Keratinocyte (primary cell): ENCODE data around the gene ATE1. TPM values are rescaled to one million over a fixed set of nuclear protein-coding genes. Genes with fewer than 3 reads are reported as not detected.

Experiments
- DNase-seq: peaks from one replicate; pipeline ENCODE4 v3.0.0-alpha.2; 2011; ENCODE audit warnings: low read depth, missing footprints, low spot score
- FAIRE-seq: peaks from 2 replicates; lab custom pipeline; 2011; peaks lifted over from hg19 to GRCh38; lab: Jason Lieb, UNC
- H2AFZ ChIP-seq: 2 replicates; pipeline ENCODE4 v1.6.0; 2012; ENCODE audit warnings: low read length, control low read depth, inconsistent platforms; ENCODE audit not compliant: control insufficient read depth
- H3K27ac ChIP-seq: 2 replicates; pipeline ENCODE4 v1.5.1; 2011; ENCODE audit warnings: low read length; ENCODE audit not compliant: control insufficient read depth, insufficient read depth
- H3K27me3 ChIP-seq: 3 replicates; pipeline ENCODE4 v1.6.0; 2011; ENCODE audit warnings: low read length; ENCODE audit not compliant: control insufficient read depth, insufficient read depth; ENCODE audit errors: extremely low read depth
- H3K36me3 ChIP-seq, 2 experiments: 2 replicates in 1 of 2; 3 replicates in 1 of 2; pipeline ENCODE4 v1.5.1; 2011; ENCODE audit warnings: low read length in 2 of 2, mild to moderate bottlenecking in 1 of 2; ENCODE audit not compliant: control insufficient read depth in 2 of 2, insufficient read depth in 2 of 2; ENCODE audit errors: extremely low read depth in 1 of 2
- H3K4me1 ChIP-seq: 3 replicates; pipeline ENCODE4 v1.5.1; 2011; ENCODE audit warnings: low read length; ENCODE audit not compliant: control insufficient read depth, insufficient read depth; ENCODE audit errors: extremely low read depth
- H3K4me2 ChIP-seq: 3 replicates; pipeline ENCODE4 v1.6.0; 2011; ENCODE audit warnings: low read depth, low read length; ENCODE audit not compliant: control insufficient read depth, insufficient read depth; ENCODE audit errors: extremely low read depth
- H3K4me3 ChIP-seq, 3 experiments: fragments of 200-600 bp in 1 of 3; sonication (generic) in 1 of 3; 2 replicates in 2 of 3; 3 replicates in 1 of 3; pipeline ENCODE4 v1.5.1; 2011 to 2016; ENCODE audit warnings: low read length in 3 of 3, mild to moderate bottlenecking in 3 of 3, control low read depth in 2 of 3, inconsistent platforms in 1 of 3, low read depth in 1 of 3, mixed read lengths in 1 of 3, mixed run types in 1 of 3, moderate library complexity in 1 of 3; ENCODE audit not compliant: control insufficient read depth in 2 of 3, insufficient read depth in 2 of 3; ENCODE audit errors: extremely low read depth in 1 of 3
- H3K79me2 ChIP-seq: 2 replicates; pipeline ENCODE4 v1.6.0; 2012; ENCODE audit warnings: low read length; ENCODE audit not compliant: control insufficient read depth, insufficient read depth
- H3K9ac ChIP-seq: 3 replicates; pipeline ENCODE4 v1.6.0; 2011; ENCODE audit warnings: low read length; ENCODE audit not compliant: control insufficient read depth, insufficient read depth; ENCODE audit errors: extremely low read depth
- H3K9me1 ChIP-seq: 3 replicates; pipeline ENCODE4 v1.6.0; 2011; ENCODE audit warnings: low read length; ENCODE audit not compliant: control insufficient read depth, insufficient read depth; ENCODE audit errors: extremely low read depth
- H3K9me3 ChIP-seq: 2 replicates; pipeline ENCODE4 v1.5.1; 2012; ENCODE audit warnings: low read depth, low read length; ENCODE audit not compliant: control insufficient read depth
- H4K20me1 ChIP-seq: 3 replicates; pipeline ENCODE4 v1.6.0; 2011; ENCODE audit warnings: low read length; ENCODE audit not compliant: control insufficient read depth, insufficient read depth; ENCODE audit errors: extremely low read depth
- EZH2 ChIP-seq: IDR thresholded peaks from one replicate; pipeline ENCODE4 v1.6.1; 2012; ENCODE audit warnings: inconsistent platforms, mild to moderate bottlenecking, low read length, moderate library complexity
- dilution Hi-C: fragments of 300-500 bp; cut with MboI; formaldehyde crosslinking; loops from one replicate; pipeline ENCODE4 v1.7.0; 2020; ENCODE audit warnings: low sequenced_read_pairs; ENCODE audit not compliant: extremely low pct_ligation_motif_present
- polyA plus RNA-seq, 5 experiments: library from polyadenylated mRNA; depleted of rRNA in 3 of 5; stranded (reverse) in 3 of 5; stranded (forward) in 1 of 5; unstranded in 1 of 5; fragments of >200 nt; gene quantifications; 1 replicate in 1 of 5; 2 replicates in 3 of 5; 3 replicates in 1 of 5; pipeline versions ENCODE4 v1.2.1 to v1.2.3, GENCODE V29; 2011 to 2012; ENCODE audit warnings: missing spikeins in 2 of 5, low read depth in 1 of 5, low replicate concordance in 1 of 5
- TF ChIP-seq, protein P1 (sequence below), 3 experiments: IDR thresholded peaks in 1 of 3; conservative IDR thresholded peaks in 1 of 3; optimal IDR thresholded peaks in 1 of 3; 2 replicates in 2 of 3; 3 replicates in 1 of 3; pipeline versions ENCODE3 to v1.5.1; 2011; ENCODE audit warnings: low read length in 3 of 3, mild to moderate bottlenecking in 3 of 3, moderate library complexity in 2 of 3, control low read depth in 1 of 3, inconsistent platforms in 1 of 3; ENCODE audit not compliant: insufficient read depth in 2 of 3; ENCODE audit errors: extremely low read depth in 1 of 3

The ATE1 gene
- polyA plus RNA-seq, 1 donor (not counting 4 experiments of a cell fraction or from before 2014, with no cell fraction given), result 14.9 TPM

- peak overlapping the region; percentile 96 for H3K9ac ChIP-seq
- H3K4me1 ChIP-seq, result peaks cover 21% of the 10 kb centered on the region
- peak overlapping the region; percentile 94 for H2AFZ ChIP-seq
- dilution Hi-C loops, result no loop called here
- peak overlapping the region; percentile 94 for H3K27ac ChIP-seq
- no peaks in the 10 kb centered on the region for H3K27me3 ChIP-seq
- no peaks in the 10 kb centered on the region for H3K9me1 ChIP-seq
- H3K79me2 ChIP-seq, result peaks cover 28% of the 10 kb centered on the region
- peak overlapping the region; percentile 83 for H3K4me2 ChIP-seq
- H4K20me1 ChIP-seq, result no peaks in the 10 kb centered on the region
- TF ChIP-seq EZH2, result no peak
- TF ChIP-seq, protein P1, sequence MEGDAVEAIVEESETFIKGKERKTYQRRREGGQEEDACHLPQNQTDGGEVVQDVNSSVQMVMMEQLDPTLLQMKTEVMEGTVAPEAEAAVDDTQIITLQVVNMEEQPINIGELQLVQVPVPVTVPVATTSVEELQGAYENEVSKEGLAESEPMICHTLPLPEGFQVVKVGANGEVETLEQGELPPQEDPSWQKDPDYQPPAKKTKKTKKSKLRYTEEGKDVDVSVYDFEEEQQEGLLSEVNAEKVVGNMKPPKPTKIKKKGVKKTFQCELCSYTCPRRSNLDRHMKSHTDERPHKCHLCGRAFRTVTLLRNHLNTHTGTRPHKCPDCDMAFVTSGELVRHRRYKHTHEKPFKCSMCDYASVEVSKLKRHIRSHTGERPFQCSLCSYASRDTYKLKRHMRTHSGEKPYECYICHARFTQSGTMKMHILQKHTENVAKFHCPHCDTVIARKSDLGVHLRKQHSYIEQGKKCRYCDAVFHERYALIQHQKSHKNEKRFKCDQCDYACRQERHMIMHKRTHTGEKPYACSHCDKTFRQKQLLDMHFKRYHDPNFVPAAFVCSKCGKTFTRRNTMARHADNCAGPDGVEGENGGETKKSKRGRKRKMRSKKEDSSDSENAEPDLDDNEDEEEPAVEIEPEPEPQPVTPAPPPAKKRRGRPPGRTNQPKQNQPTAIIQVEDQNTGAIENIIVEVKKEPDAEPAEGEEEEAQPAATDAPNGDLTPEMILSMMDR (optimal IDR thresholded peaks at IDR 0.05 in 1 of 3, IDR thresholded peaks at IDR 0.05 in 1 of 3, conservative IDR thresholded peaks at IDR 0.05 in 1 of 3; ENCODE audit: extremely low read depth in 1 of 3, insufficient read depth in 2 of 3, low read length in 3 of 3), result no peak
- DNase-seq, result no peak
- peak overlapping the region; percentile 79 to 83 (median 79) for H3K4me3 ChIP-seq
- FAIRE-seq, result no peak
- no peaks in the 10 kb centered on the region for H3K9me3 ChIP-seq
- no peaks in the 10 kb centered on the region for H3K36me3 ChIP-seq
Observed at GRCh38 chr10:121928528-121928884, 675 bp upstream of the ATE1 start.

DNA sequence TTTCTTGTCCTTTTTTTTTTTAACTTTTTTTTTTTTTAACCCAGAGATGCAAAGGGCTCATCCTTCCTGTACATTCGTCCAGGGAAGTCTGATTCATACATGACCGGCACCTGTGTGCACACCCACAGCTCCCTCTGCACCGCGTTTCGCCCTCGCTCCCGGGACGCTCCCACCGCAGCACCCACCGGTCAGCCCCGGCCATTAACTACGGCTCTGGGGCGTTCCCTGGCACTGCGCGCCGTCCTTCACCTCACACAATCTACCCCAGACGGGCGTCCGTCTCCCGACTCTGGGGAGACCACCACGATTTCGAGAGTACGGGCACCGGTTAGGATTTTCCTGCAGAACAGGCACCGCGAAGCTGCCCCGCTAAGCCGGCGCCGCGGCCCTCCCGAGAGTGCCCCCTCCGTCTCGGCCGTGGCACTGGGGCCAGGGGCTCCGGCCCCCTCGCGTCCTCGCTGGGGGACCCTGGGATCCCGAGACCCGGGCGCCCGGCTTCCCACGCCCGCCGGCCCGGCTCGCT is 452 bp downstream of the ATE1 start:
- H3K79me2 ChIP-seq, result peaks cover 28% of the 10 kb centered on the region
- DNase-seq (no peak), FAIRE-seq (no peak)
- H3K4me2 ChIP-seq, result peak overlapping the region; percentile 80
- TF ChIP-seq, protein P1 (optimal IDR thresholded peaks at IDR 0.05 in 1 of 3, IDR thresholded peaks at IDR 0.05 in 1 of 3, conservative IDR thresholded peaks at IDR 0.05 in 1 of 3; ENCODE audit: extremely low read depth in 1 of 3, insufficient read depth in 2 of 3, low read length in 3 of 3), result no peak
- no peak for TF ChIP-seq EZH2
- H3K27ac ChIP-seq, result peak overlapping the region; percentile 94
- no peaks in the 10 kb centered on the region for H3K9me1 ChIP-seq
- no peaks in the 10 kb centered on the region for H3K27me3 ChIP-seq
- H3K36me3 ChIP-seq, result peaks cover 0 to 4% of the 10 kb centered on the region in 2 experiments
- peak overlapping the region; percentile 90 for H2AFZ ChIP-seq
- peaks cover 21% of the 10 kb centered on the region for H3K4me1 ChIP-seq
- dilution Hi-C loops, result no loop called here
- peak overlapping the region; percentile 62 to 83 (median 79) for H3K4me3 ChIP-seq
- H3K9ac ChIP-seq, result peak overlapping the region; percentile 96
- no peaks in the 10 kb centered on the region for H3K9me3 ChIP-seq
- no peaks in the 10 kb centered on the region for H4K20me1 ChIP-seq
